Stimulated activated CD8-positive, alpha-beta memory T cell treated with anti-CD3 and anti-CD28 coated beads, Interleukin-7, amount 100 ng/mL, for 4 hours (primary cell): Measurements from ENCODE around the gene CREG1.

Experiments
- DNase-seq, 2 donors: peaks; one replicate each; pipeline ENCODE4 v3.0.0-alpha.2; 2020; ENCODE audit warnings: low read depth in 2 of 2

The CREG1 gene

GRCh38 chr1:167507719-167508118, 45.8 kb downstream of the CREG1 start:
- DNase-seq: no peak

- no peak for DNase-seq
These were observed 49.1 kb downstream of the CREG1 start for GRCh38 chr1:167504467-167504827.

GRCh38 chr1:167503626-167504466, 49.7 kb downstream of the CREG1 start:
- no peak for DNase-seq

DNA sequence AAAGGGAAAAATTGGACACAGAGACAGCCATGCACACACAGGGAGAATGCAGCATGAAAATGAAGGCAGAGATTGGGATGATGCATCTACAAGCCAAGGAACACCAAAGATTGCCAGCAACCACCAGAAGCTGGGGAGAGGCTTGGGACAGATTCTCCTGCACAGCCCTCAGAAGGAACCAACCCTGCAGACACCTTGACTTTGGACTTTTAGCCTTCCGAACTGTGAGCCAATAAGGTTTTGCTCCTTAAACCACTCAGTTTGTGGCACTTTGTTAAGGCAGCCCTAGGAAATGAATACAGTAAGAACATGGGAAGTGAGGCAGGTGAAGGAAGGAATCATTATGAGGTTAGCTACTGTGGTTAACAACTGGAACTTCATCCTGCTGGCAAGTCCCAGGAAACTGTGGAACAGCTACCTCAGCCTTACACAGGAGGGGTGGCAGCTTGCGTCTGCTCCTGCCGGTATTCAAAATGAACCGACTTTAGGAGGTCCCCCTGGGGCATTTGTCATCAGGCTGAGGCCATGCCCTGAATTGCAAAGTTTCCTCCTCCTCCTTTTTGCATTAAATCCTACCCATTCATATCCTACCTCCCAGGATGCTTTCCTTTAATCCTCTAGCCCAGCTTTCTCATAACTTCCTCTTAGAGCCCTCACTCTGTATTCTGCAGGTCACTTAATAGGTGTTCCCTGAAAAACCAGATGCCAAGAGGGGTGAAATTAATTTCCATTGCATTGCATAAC, 50.7 kb downstream of the CREG1 start:
- no peak for DNase-seq

DNA sequence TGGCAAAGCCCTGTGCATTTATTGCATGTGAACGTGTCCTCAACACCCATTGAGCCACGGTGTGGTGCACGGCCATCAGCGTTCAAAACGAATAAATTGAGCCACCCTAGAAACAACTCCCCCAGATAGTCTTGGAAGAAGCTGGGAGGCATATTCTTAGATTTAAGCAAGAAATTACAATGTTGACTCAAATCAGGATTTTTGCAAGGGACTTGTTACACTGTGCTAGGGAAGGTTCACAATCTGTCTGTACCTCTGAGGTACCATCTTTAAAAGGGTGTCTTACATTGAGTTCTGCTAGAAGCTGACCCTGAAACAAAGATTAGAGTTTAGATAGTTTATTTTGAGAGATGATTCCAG, 51.4 kb downstream of the CREG1 start:
- no peak for DNase-seq

DNA sequence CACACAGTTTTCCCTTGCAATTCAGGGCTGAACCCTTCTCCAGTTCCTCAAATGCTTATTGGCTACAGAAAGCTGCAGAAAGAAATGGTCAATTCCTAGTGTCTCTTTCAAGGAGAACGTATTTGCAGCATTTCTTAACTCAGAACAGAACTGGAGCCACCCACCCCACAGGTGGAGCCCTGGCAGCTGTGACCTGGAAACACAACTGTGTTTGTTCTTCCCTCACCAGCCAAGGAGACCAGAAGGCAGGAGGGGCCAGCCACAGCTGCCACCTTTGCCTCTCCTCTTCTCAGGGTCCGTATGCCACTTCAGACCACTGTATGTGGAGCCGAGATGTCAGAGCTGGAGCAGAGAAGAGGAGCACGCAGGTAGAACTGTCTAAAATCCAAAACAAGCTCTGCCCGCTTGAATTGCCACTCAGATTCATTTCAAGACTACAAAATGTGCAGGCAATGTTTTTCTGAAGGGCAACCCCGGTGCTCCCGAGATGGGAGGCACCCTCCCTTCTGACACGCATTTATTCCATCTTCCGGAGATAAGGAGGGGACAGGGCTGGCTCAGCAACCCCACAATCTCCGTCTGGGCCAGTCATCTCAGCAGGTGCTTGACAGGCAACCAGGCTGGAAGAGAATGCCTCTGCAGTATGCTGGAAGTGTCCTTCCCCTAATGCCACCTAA, 51.9 kb downstream of the CREG1 start:
- DNase-seq: no peak

- no peak for DNase-seq
These were observed 53.2 kb downstream of the CREG1 start for GRCh38 chr1:167500283-167500860.

- DNase-seq: no peak
These were observed 53.9 kb downstream of the CREG1 start for GRCh38 chr1:167499664-167500101.

- no peak for DNase-seq
These were observed 54.5 kb downstream of the CREG1 start for GRCh38 chr1:167499106-167499505.

DNA sequence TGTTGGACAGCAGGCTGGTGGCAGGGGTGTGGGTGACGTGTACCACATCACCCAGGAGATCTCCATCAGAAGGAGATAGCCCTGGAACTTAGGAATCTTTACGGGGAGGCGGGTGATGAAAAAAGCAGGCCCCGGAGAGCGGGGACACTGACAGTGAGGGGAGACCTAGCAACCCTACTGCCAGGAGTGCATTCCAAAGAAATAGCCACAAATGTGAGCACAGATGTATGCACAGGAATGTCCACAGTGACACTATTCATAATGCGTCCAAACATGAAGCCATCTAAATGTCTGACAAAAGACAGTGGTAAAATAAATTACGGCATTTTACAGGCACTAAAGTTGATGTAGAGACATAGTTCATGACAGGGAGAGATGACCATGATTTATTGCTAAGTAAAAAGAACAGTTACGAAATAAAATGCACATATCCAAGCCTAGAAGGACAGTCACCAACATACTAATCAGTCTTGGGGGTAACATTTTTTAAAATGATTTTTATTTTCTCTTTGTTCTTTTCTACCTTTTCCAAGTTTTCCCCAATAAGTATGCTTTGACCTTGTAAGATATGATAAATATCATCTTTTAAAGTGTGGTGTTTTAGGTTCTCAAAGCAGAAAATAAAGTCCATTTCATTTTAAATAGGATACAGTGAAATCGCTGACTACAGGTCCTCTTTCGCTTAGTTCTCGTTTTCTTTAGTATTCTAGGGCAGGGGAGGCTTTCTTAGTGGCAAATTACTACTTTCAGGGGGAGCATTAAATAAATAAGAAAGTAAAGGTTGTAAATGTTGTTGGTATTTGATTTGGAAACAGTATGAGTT, 56.6 kb downstream of the CREG1 start:
- DNase-seq: no peak

DNA sequence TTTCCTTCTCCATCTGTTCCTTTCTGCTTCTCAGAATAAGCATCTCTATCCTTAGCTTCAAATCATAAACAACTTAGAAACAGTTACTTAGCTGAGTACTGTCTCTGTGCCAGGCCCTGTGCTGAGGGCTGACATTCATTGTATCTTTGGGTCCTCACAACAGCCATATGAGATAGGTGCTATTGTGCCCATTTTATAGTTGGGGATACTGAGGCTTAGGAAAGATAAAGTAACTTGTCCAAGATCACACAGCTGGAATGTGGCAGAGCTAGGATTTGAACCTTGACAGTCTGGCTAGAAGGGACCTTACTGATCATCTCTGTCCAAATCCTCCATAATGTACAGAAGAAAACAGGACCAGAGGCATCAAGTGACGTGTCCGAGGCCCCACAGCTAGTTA, 60.2 kb downstream of the CREG1 start:
- no peak for DNase-seq

GRCh38 chr1:167492481-167492910, 61.1 kb downstream of the CREG1 start:
- DNase-seq: peak; percentile 42 to 54

- DNase-seq: no peak
These were observed 61.7 kb downstream of the CREG1 start for GRCh38 chr1:167491586-167492461.
